Measurements from ENCODE around the gene DLGAP1.
A peak's percentile ranks its signal among the peaks of the same experiment; 100 is the strongest.

DLGAP1 gene

GRCh38 chr18:3554811-3555427, 900.2 kb downstream of the DLGAP1 start:
- FAIRE-seq: no peak

- FAIRE-seq: no peak
These were observed 901.0 kb downstream of the DLGAP1 start for GRCh38 chr18:3554091-3554601.

GRCh38 chr18:3552305-3552704, 902.8 kb downstream of the DLGAP1 start:
- no peak for FAIRE-seq

- FAIRE-seq: peak; percentile 65
These were observed 907.1 kb downstream of the DLGAP1 start for GRCh38 chr18:3547891-3548615.

GRCh38 chr18:3546106-3546505, 909.0 kb downstream of the DLGAP1 start:
- no peak for FAIRE-seq

- FAIRE-seq: no peak
These were observed 910.6 kb downstream of the DLGAP1 start for GRCh38 chr18:3544537-3544936.

- no peak for FAIRE-seq
These were observed 913.3 kb downstream of the DLGAP1 start for GRCh38 chr18:3541549-3542386.

- FAIRE-seq: no peak
These were observed 914.1 kb downstream of the DLGAP1 start for GRCh38 chr18:3540805-3541548.

GRCh38 chr18:3538954-3539617, 916.0 kb downstream of the DLGAP1 start:
- no peak for FAIRE-seq

- no peak for FAIRE-seq
These were observed 916.7 kb downstream of the DLGAP1 start for GRCh38 chr18:3538456-3538855.

GRCh38 chr18:3530807-3531206, 924.3 kb downstream of the DLGAP1 start:
- FAIRE-seq: no peak

GRCh38 chr18:3529601-3530000, 925.5 kb downstream of the DLGAP1 start:
- no peak for FAIRE-seq

GRCh38 chr18:3529077-3529476, 926.0 kb downstream of the DLGAP1 start:
- FAIRE-seq: no peak

GRCh38 chr18:3528231-3528630, 926.9 kb downstream of the DLGAP1 start:
- no peak for FAIRE-seq

- FAIRE-seq: no peak
These were observed 928.4 kb downstream of the DLGAP1 start for GRCh38 chr18:3526421-3527354.

- FAIRE-seq: no peak
These were observed 929.2 kb downstream of the DLGAP1 start for GRCh38 chr18:3525870-3526420.

- FAIRE-seq: no peak
These were observed 930.4 kb downstream of the DLGAP1 start for GRCh38 chr18:3524706-3525105.

- no peak for FAIRE-seq
These were observed 934.6 kb downstream of the DLGAP1 start for GRCh38 chr18:3520230-3521085.

GRCh38 chr18:3514312-3515216, 940.5 kb downstream of the DLGAP1 start:
- FAIRE-seq: no peak
